ENCODE results near the gene LRP1-AS.

DNA sequence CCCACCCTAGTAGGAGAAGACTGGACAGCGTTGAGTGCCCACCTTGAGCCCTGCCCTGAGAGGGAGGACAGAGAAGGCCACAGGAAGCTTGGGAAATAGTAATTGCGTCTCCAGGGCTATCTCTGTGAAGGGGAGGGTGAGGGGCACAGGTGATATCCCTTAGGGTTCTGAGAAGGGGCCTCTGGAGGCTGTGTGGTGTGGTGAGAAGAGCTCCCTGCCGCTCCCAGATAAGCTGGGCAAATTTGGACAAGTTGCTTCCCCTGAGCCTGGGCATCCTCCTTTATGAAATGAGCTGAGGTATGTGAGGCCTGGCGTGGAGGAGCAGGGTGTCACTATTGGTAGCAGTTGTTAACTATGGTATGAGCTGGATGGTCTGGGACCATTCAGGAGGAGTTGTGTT, 23.5 kb upstream of the LRP1-AS start:
- TF ChIP-seq SRF (IDR thresholded peaks at IDR 0.05; ENCODE audit: low read depth in 2 of 2, low read length in 2 of 2) (no peak), YBX1 (IDR thresholded peaks at IDR 0.05) (no peak), POLR2AphosphoS5 (IDR thresholded peaks at IDR 0.05; ENCODE audit: low read length) (no peak), PML (IDR thresholded peaks at IDR 0.05; ENCODE audit: low read length) (no peak), CTCF (IDR thresholded peaks at IDR 0.05 in 2 of 3, conservative IDR thresholded peaks at IDR 0.05 in 1 of 3; ENCODE audit: control insufficient read depth in 2 of 3, extremely low read depth in 1 of 3, insufficient read depth in 1 of 3, low read depth in 3 of 3, low read length in 3 of 3) (no peak), POLR2AphosphoS2 (IDR thresholded peaks at IDR 0.05; ENCODE audit: low read depth, low read length) (no peak)
- TF ChIP-seq, protein P1, sequence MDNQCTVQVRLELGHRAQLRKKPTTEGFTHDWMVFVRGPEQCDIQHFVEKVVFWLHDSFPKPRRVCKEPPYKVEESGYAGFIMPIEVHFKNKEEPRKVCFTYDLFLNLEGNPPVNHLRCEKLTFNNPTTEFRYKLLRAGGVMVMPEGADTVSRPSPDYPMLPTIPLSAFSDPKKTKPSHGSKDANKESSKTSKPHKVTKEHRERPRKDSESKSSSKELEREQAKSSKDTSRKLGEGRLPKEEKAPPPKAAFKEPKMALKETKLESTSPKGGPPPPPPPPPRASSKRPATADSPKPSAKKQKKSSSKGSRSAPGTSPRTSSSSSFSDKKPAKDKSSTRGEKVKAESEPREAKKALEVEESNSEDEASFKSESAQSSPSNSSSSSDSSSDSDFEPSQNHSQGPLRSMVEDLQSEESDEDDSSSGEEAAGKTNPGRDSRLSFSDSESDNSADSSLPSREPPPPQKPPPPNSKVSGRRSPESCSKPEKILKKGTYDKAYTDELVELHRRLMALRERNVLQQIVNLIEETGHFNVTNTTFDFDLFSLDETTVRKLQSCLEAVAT (IDR thresholded peaks at IDR 0.05): no peak

All from GM12878 (cell line).